ENCODE measurements around the gene KLHL1.

- TF ChIP-seq, protein P1, sequence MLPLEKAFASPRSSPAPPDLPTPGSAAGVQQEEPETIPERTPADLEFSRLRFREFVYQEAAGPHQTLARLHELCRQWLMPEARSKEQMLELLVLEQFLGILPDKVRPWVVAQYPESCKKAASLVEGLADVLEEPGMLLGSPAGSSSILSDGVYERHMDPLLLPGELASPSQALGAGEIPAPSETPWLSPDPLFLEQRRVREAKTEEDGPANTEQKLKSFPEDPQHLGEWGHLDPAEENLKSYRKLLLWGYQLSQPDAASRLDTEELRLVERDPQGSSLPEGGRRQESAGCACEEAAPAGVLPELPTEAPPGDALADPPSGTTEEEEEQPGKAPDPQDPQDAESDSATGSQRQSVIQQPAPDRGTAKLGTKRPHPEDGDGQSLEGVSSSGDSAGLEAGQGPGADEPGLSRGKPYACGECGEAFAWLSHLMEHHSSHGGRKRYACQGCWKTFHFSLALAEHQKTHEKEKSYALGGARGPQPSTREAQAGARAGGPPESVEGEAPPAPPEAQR (tag by site-specific recombination; IDR thresholded peaks at IDR 0.05) = no peak
- TF ChIP-seq ZNF132 (tag by site-specific recombination; IDR thresholded peaks at IDR 0.05; ENCODE audit: borderline replicate concordance) (no peak), ZNF292 (tag by site-specific recombination; IDR thresholded peaks at IDR 0.05; ENCODE audit: borderline replicate concordance, low read depth) (no peak), ZNF10 (tag by site-specific recombination; IDR thresholded peaks at IDR 0.05) (no peak), MEIS1 (CRISPR knock-in tag; IDR thresholded peaks at IDR 0.05; ENCODE audit: borderline replicate concordance) (no peak), TCF7L2 (IDR thresholded peaks at IDR 0.05; ENCODE audit: borderline replicate concordance, low read depth, low read length) (no peak), HOXA7 (CRISPR knock-in tag; IDR thresholded peaks at IDR 0.05; ENCODE audit: borderline replicate concordance) (no peak)
- TF ChIP-seq, protein P2, sequence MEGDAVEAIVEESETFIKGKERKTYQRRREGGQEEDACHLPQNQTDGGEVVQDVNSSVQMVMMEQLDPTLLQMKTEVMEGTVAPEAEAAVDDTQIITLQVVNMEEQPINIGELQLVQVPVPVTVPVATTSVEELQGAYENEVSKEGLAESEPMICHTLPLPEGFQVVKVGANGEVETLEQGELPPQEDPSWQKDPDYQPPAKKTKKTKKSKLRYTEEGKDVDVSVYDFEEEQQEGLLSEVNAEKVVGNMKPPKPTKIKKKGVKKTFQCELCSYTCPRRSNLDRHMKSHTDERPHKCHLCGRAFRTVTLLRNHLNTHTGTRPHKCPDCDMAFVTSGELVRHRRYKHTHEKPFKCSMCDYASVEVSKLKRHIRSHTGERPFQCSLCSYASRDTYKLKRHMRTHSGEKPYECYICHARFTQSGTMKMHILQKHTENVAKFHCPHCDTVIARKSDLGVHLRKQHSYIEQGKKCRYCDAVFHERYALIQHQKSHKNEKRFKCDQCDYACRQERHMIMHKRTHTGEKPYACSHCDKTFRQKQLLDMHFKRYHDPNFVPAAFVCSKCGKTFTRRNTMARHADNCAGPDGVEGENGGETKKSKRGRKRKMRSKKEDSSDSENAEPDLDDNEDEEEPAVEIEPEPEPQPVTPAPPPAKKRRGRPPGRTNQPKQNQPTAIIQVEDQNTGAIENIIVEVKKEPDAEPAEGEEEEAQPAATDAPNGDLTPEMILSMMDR (tag by site-specific recombination; IDR thresholded peaks at IDR 0.05) = no peak
- TF ChIP-seq, protein P3, sequence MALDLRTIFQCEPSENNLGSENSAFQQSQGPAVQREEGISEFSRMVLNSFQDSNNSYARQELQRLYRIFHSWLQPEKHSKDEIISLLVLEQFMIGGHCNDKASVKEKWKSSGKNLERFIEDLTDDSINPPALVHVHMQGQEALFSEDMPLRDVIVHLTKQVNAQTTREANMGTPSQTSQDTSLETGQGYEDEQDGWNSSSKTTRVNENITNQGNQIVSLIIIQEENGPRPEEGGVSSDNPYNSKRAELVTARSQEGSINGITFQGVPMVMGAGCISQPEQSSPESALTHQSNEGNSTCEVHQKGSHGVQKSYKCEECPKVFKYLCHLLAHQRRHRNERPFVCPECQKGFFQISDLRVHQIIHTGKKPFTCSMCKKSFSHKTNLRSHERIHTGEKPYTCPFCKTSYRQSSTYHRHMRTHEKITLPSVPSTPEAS (tag by site-specific recombination; IDR thresholded peaks at IDR 0.05) = no peak
- TF ChIP-seq, protein P4, sequence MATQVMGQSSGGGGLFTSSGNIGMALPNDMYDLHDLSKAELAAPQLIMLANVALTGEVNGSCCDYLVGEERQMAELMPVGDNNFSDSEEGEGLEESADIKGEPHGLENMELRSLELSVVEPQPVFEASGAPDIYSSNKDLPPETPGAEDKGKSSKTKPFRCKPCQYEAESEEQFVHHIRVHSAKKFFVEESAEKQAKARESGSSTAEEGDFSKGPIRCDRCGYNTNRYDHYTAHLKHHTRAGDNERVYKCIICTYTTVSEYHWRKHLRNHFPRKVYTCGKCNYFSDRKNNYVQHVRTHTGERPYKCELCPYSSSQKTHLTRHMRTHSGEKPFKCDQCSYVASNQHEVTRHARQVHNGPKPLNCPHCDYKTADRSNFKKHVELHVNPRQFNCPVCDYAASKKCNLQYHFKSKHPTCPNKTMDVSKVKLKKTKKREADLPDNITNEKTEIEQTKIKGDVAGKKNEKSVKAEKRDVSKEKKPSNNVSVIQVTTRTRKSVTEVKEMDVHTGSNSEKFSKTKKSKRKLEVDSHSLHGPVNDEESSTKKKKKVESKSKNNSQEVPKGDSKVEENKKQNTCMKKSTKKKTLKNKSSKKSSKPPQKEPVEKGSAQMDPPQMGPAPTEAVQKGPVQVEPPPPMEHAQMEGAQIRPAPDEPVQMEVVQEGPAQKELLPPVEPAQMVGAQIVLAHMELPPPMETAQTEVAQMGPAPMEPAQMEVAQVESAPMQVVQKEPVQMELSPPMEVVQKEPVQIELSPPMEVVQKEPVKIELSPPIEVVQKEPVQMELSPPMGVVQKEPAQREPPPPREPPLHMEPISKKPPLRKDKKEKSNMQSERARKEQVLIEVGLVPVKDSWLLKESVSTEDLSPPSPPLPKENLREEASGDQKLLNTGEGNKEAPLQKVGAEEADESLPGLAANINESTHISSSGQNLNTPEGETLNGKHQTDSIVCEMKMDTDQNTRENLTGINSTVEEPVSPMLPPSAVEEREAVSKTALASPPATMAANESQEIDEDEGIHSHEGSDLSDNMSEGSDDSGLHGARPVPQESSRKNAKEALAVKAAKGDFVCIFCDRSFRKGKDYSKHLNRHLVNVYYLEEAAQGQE (tag by site-specific recombination; IDR thresholded peaks at IDR 0.05) = no peak
Observed at GRCh38 chr13:69676286-69676685, 432.0 kb downstream of the KLHL1 start.

All from HEK293 (cell line).